ENCODE results near the gene RAD54L.

DNA sequence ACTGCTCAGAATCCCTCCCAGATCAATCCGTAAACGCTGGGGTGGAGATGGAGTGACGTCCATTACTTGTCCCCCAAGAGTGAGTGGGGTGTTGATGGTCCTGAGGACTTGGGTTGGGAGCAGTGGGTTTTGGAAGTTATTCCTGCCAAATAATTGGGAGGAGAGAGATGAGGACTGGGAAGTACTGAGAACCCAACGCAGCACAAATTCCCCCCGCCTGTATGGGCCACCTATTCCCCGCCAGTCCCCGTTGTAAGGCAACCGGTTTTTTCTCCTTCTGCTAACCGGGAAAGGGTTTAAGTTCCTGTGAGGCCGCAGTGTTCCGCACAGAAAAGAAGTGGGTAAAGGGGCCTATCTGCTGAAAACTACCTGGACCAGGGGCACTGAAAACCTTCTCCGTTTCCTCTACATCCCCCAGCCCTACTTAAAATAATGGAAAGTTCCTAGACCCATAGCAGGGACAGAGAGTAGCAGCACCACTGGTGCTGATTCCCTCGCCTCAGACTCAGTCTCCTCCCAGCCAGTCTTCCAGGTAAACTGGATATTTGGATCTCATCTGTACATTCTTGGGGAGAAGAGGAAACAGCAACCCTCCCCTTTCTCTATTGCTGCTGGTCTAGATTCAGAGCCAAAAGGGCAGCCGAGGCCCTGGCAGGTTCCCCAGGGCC, 43.7 kb upstream of the RAD54L start:
- TF ChIP-seq, protein P1, sequence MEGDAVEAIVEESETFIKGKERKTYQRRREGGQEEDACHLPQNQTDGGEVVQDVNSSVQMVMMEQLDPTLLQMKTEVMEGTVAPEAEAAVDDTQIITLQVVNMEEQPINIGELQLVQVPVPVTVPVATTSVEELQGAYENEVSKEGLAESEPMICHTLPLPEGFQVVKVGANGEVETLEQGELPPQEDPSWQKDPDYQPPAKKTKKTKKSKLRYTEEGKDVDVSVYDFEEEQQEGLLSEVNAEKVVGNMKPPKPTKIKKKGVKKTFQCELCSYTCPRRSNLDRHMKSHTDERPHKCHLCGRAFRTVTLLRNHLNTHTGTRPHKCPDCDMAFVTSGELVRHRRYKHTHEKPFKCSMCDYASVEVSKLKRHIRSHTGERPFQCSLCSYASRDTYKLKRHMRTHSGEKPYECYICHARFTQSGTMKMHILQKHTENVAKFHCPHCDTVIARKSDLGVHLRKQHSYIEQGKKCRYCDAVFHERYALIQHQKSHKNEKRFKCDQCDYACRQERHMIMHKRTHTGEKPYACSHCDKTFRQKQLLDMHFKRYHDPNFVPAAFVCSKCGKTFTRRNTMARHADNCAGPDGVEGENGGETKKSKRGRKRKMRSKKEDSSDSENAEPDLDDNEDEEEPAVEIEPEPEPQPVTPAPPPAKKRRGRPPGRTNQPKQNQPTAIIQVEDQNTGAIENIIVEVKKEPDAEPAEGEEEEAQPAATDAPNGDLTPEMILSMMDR (IDR thresholded peaks at IDR 0.05; ENCODE audit: insufficient read depth, low read length, poor library complexity, severe bottlenecking) = no peak
- no peak for TF ChIP-seq EZH2phosphoT487 (conservative IDR thresholded peaks at IDR 0.05; ENCODE audit: low read length)
